ENCODE data around the gene CXorf38.

DNA sequence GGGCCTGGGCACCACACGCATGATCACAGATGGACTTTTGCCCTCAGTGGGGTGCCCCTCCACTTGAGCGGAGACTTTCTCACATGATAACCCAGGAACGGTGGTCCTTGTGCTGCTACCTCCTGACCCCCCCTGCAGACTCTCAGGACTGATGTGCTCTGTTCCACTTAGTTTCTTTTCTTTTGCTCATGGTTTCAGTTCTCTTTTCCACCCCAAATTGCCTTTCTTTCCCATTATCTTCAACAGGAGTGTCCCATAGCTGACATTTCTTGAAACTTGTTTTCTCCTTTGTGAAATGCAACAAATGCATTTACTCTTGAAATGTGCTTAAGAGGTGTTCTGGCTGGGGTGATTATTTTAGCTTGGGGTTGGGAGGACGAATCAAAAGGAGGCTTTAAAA is 15.2 kb downstream of the CXorf38 start:
- no peak for TF ChIP-seq LEF1 (IDR thresholded peaks at IDR 0.05; ENCODE audit: borderline replicate concordance)
- no peak for TF ChIP-seq L3MBTL2 (conservative IDR thresholded peaks at IDR 0.05)
- TF ChIP-seq FOXM1 (IDR thresholded peaks at IDR 0.05; ENCODE audit: borderline replicate concordance), result no peak
- TF ChIP-seq SP1 (IDR thresholded peaks at IDR 0.05), result no peak
- TF ChIP-seq FOXA1 (IDR thresholded peaks at IDR 0.05), result no peak
- TF ChIP-seq ZNF384 (IDR thresholded peaks at IDR 0.05), result no peak
- TF ChIP-seq, protein P1, sequence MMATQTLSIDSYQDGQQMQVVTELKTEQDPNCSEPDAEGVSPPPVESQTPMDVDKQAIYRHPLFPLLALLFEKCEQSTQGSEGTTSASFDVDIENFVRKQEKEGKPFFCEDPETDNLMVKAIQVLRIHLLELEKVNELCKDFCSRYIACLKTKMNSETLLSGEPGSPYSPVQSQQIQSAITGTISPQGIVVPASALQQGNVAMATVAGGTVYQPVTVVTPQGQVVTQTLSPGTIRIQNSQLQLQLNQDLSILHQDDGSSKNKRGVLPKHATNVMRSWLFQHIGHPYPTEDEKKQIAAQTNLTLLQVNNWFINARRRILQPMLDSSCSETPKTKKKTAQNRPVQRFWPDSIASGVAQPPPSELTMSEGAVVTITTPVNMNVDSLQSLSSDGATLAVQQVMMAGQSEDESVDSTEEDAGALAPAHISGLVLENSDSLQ (IDR thresholded peaks at IDR 0.05), result no peak
- TF ChIP-seq ELF4 (IDR thresholded peaks at IDR 0.05), result no peak
- TF ChIP-seq FOXK2 (IDR thresholded peaks at IDR 0.05), result no peak
- no peak for TF ChIP-seq NFRKB (IDR thresholded peaks at IDR 0.05)
- TF ChIP-seq SUZ12 (IDR thresholded peaks at IDR 0.05), result no peak
- TF ChIP-seq TARDBP (IDR thresholded peaks at IDR 0.05), result no peak
- no peak for TF ChIP-seq BHLHE40 (IDR thresholded peaks at IDR 0.05; ENCODE audit: borderline replicate concordance)
